Subcutaneous adipose tissue (tissue), 4 donors: ENCODE measurements around the gene COL25A1. TPM values are rescaled to one million over a fixed set of nuclear protein-coding genes. Genes with fewer than 3 reads are reported as not detected.

Source experiments
- CTCF ChIP-seq: fragments of 450-650 bp; IDR thresholded peaks from one replicate; pipeline ENCODE4 v1.5.1; 2016; ENCODE audit warnings: low read depth, mild to moderate bottlenecking, control low read depth, antibody characterized with exemption, moderate library complexity
- total RNA-seq, 4 donors: library from RNA; depleted of rRNA; stranded (reverse); fragments of >200 nt; gene quantifications; one replicate each; pipeline ENCODE4 v1.1.0, GENCODE V29; 2016

The COL25A1 gene
- total RNA-seq, 4 donors from 2014 or later, result 4.9 to 12.9 (median 10.1) TPM

DNA sequence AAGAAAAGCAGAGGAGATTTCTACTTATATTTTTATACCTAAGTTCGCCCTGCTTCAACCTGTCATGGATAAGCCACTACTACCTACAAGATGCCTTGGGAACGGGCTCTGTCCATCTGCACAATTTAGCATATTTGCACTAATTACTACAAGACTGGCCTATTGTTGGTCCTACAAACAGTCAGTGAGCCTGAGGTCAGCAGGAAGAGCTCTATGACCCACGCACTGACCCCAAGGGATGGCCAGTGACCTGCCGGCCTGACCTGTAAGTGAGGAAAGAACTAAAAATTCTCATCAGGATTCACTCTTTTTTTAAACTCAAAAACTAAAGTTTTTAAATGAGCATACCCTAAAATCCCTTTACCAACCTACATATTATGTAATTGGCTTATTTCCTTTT is 142.0 kb downstream of the COL25A1 start:
- TF ChIP-seq CTCF, result no peak

DNA sequence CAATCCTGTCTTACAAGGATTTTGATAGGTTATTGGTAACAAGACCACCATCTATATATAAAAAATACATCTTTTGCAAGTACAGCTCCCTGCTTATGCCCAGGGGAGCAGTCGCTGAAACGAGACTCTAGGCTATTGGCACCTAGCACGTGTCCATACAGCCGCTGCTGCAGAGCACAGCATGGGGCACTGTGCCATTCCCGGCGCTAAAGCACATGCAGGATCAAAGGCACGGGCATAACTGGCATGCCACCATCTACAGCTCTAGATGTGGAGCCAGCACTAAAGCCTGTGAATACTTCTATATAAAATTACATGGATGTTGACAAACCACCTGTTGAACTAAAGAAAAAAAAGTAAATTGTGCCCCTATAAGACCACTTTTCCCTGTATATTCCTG is 144.8 kb downstream of the COL25A1 start:
- TF ChIP-seq CTCF, result no peak

GRCh38 chr4:109157205-109157604 is 145.3 kb downstream of the COL25A1 start:
- no peak for TF ChIP-seq CTCF

- no peak for TF ChIP-seq CTCF
These were observed 146.1 kb downstream of the COL25A1 start for GRCh38 chr4:109156356-109156755.

DNA sequence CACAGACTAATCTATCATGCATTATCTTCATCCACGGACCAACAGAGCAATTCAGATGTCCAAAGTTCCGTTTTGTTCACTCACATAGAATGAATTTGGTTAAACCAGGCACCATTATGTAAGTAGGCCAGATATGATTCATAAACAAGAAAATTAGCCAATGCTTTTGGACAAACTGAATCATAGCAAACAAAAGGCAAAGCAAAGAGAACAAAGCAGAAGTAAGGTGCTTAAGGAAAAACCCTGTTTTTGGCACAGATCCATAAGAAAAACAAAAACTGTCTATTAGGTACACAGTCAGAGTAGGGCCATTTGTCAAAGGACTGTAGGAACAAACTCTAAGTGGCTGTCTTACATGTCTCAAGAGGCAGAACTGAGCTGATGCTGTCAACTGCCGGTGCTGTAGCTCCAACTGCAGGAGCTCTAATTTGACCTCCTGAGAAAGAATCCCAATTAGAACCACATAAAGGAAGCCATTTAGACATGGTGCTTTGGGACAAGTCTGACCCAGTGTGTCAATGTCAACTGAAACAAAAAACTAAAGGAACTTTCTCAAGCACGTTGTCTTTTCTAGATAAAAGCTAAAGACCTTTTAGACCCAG is 146.7 kb downstream of the COL25A1 start:
- no peak for TF ChIP-seq CTCF

GRCh38 chr4:109155084-109155483 is 147.4 kb downstream of the COL25A1 start:
- no peak for TF ChIP-seq CTCF

DNA sequence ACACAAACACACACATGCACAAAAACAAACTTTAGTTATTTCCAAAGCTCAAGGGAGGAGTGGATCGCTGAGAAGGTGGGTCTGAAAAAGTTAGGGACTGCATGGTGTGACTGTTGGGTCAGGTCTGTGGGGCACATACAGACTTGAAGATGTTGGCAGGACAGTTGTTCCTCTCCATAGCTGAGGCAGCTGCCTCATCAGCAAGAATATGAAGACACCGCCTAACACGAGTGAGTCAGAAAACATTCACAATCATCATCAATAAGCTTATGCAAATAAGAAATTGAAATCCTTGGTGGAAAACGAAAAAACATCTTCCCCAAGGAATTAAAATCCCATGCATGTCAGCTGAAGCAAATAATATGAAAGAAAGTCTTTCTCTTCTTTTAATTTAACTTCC is 148.0 kb downstream of the COL25A1 start:
- no peak for TF ChIP-seq CTCF
